WTC11 (cell line): ENCODE results near the gene GPC6. TPM values are rescaled to one million over a fixed set of nuclear protein-coding genes. Genes with fewer than 3 reads are reported as not detected.

Experiments used
- ATAC-seq: fragments of 200-7000 bp; cut with Tn5 transposase; 2 replicates; pipeline ENCODE4 v1.10.0; 2021; ENCODE audit warnings: mild to moderate bottlenecking, moderate library complexity
- CTCF ChIA-PET: fragments of 300-600 bp; sonication (Branson Sonifier 250); formaldehyde crosslinking; loops from one replicate; lab custom pipeline; 2021; ENCODE audit warnings: antibody characterized with exemption; lab: Charles Lee
- POLR2A ChIA-PET: fragments of 350-600 bp; sonication (Branson Sonifier 250); formaldehyde crosslinking; loops from one replicate; lab custom pipeline; 2021; ENCODE audit warnings: antibody characterized with exemption; lab: Charles Lee
- DNase-seq: peaks from one replicate; pipeline ENCODE4 v3.0.0; 2021; ENCODE audit warnings: low spot score
- H3K27ac Mint-ChIP-seq: 2 replicates; pipeline ENCODE4 v1.8.0; 2021; ENCODE audit warnings: mixed read lengths
- H3K27me3 Mint-ChIP-seq: 2 replicates; pipeline ENCODE4 v1.8.0; 2021; ENCODE audit warnings: low read depth, mild to moderate bottlenecking, moderate library complexity, mixed read lengths
- H3K36me3 Mint-ChIP-seq: 2 replicates; pipeline ENCODE4 v1.8.0; 2021; ENCODE audit warnings: mixed read lengths
- H3K4me1 Mint-ChIP-seq: 2 replicates; pipeline ENCODE4 v1.8.0; 2022; ENCODE audit warnings: mixed read lengths
- H3K4me3 Mint-ChIP-seq: 2 replicates; pipeline ENCODE4 v1.8.0; 2021; ENCODE audit warnings: mild to moderate bottlenecking, moderate library complexity, mixed read lengths
- H3K9me3 Mint-ChIP-seq: 2 replicates; pipeline ENCODE4 v1.8.0; 2021; ENCODE audit warnings: mixed read lengths
- ETV6 ChIP-seq: sonication (generic); formaldehyde crosslinking; IDR thresholded peaks from 2 replicates; pipeline ENCODE4 v1.8.1; 2022; ENCODE audit warnings: mild to moderate bottlenecking, missing genetic modification reagents
- FOXP1 ChIP-seq: sonication (generic); formaldehyde crosslinking; IDR thresholded peaks from 2 replicates; pipeline ENCODE4 v1.8.0; 2022; ENCODE audit warnings: missing genetic modification reagents, mild to moderate bottlenecking, moderate library complexity, borderline replicate concordance
- JAZF1 ChIP-seq: fragments of 250-450 bp; sonication (Bioruptor Pico); IDR thresholded peaks from 2 replicates; pipeline ENCODE4 v1.9.0; 2021; ENCODE audit warnings: moderate library complexity, mild to moderate bottlenecking, inconsistent platforms
- NFATC4 ChIP-seq: fragments of 250-450 bp; sonication (Bioruptor Pico); IDR thresholded peaks from 2 replicates; pipeline ENCODE4 v1.9.0; 2021; ENCODE audit warnings: mild to moderate bottlenecking
- NR1H2 ChIP-seq: sonication (generic); formaldehyde crosslinking; IDR thresholded peaks from 2 replicates; pipeline ENCODE4 v1.9.0; 2021; ENCODE audit warnings: mild to moderate bottlenecking, moderate library complexity, missing genetic modification reagents
- NR3C1 ChIP-seq: sonication (generic); formaldehyde crosslinking; conservative IDR thresholded peaks from 2 replicates; pipeline ENCODE4 v1.8.1; 2023; ENCODE audit warnings: low read depth, mild to moderate bottlenecking, missing genetic modification reagents
- PRRX2 ChIP-seq: fragments of 250-450 bp; sonication (Bioruptor Pico); IDR thresholded peaks from 2 replicates; pipeline ENCODE4 v1.8.0; 2021; ENCODE audit warnings: mild to moderate bottlenecking
- RELA ChIP-seq: sonication (generic); formaldehyde crosslinking; IDR thresholded peaks from 2 replicates; pipeline ENCODE4 v1.8.1; 2022; ENCODE audit warnings: missing genetic modification reagents, mild to moderate bottlenecking, borderline replicate concordance
- SMAD3 ChIP-seq: sonication (generic); formaldehyde crosslinking; IDR thresholded peaks from 2 replicates; pipeline ENCODE4 v1.8.0; 2022; ENCODE audit warnings: missing genetic modification reagents, mild to moderate bottlenecking, borderline replicate concordance
- SOX15 ChIP-seq: fragments of 250-450 bp; sonication (Bioruptor Pico); IDR thresholded peaks from 2 replicates; pipeline ENCODE4 v1.9.0; 2021; ENCODE audit warnings: mild to moderate bottlenecking
- TP53 ChIP-seq: sonication (generic); formaldehyde crosslinking; IDR thresholded peaks from 2 replicates; pipeline ENCODE4 v1.8.1; 2023; ENCODE audit warnings: mild to moderate bottlenecking, missing genetic modification reagents
- ZNF423 ChIP-seq: fragments of 250-450 bp; sonication (Bioruptor Pico); IDR thresholded peaks from 2 replicates; pipeline ENCODE4 v2.1.2; 2022; ENCODE audit warnings: mild to moderate bottlenecking, moderate library complexity
- total RNA-seq: library from RNA; stranded (reverse); gene quantifications from 3 replicates; pipeline ENCODE4 v1.2.3, GENCODE V29; 2021
- TF ChIP-seq, protein P1 (sequence below): fragments of 250-450 bp; sonication (Bioruptor Pico); IDR thresholded peaks from 2 replicates; pipeline ENCODE4 v1.9.0; 2021; ENCODE audit warnings: mild to moderate bottlenecking, borderline replicate concordance
- TF ChIP-seq, protein P2 (sequence below): sonication (generic); formaldehyde crosslinking; conservative IDR thresholded peaks from 2 replicates; pipeline ENCODE4 v1.8.1; 2022; ENCODE audit warnings: mild to moderate bottlenecking, missing genetic modification reagents
- TF ChIP-seq, protein P3 (sequence below): fragments of 250-450 bp; sonication (Bioruptor Pico); IDR thresholded peaks from 2 replicates; pipeline ENCODE4 v1.8.0; 2021; ENCODE audit warnings: mild to moderate bottlenecking
- TF ChIP-seq, protein P4 (sequence below): sonication (generic); formaldehyde crosslinking; IDR thresholded peaks from 2 replicates; pipeline ENCODE4 v1.8.1; 2023; ENCODE audit warnings: mild to moderate bottlenecking, missing genetic modification reagents, moderate library complexity
- TF ChIP-seq, protein P5 (sequence below): sonication (generic); formaldehyde crosslinking; IDR thresholded peaks from 2 replicates; pipeline ENCODE4 v1.8.1; 2023; ENCODE audit warnings: mild to moderate bottlenecking, missing genetic modification reagents
- TF ChIP-seq, protein P6 (sequence below): sonication (generic); formaldehyde crosslinking; IDR thresholded peaks from 2 replicates; pipeline ENCODE4 v1.8.1; 2022; ENCODE audit warnings: low read depth, mild to moderate bottlenecking, moderate library complexity, missing genetic modification reagents, borderline replicate concordance
- TF ChIP-seq, protein P7 (sequence below): sonication (generic); formaldehyde crosslinking; IDR thresholded peaks from 2 replicates; pipeline ENCODE4 v1.8.0; 2022; ENCODE audit warnings: mild to moderate bottlenecking, missing genetic modification reagents
- TF ChIP-seq, protein P8 (sequence below): fragments of 250-450 bp; sonication (Bioruptor Pico); IDR thresholded peaks from 2 replicates; pipeline ENCODE4 v2.1.2; 2022; ENCODE audit warnings: mild to moderate bottlenecking, moderate library complexity
- TF ChIP-seq, protein P9 (sequence below): sonication (generic); formaldehyde crosslinking; IDR thresholded peaks from 2 replicates; pipeline ENCODE4 v1.8.1; 2023; ENCODE audit warnings: mild to moderate bottlenecking, missing genetic modification reagents, borderline replicate concordance

The GPC6 gene
- total RNA-seq, 1 experiment from 2014 or later, result 19.5 TPM

DNA sequence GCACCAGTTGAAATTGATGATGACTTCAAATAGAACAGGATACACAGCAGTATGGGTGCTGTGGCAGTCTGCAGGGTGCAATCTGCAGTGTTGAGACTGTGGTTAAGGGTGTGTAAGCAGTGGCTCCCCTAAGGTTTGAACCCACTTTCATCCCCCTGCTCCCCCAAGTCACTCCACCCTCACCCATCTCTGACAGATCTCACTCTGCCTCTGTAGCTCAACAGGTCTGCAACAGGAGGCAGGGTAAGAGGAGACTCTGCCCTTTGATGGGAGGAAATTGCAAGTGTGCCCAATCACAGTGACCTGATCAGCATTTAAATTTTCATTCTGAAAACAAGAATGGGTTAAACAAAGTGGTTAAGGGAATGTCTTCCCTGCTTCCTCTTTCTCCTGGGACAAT is 1160.4 kb downstream of the GPC6 start (continued):
- TF ChIP-seq, protein P1, sequence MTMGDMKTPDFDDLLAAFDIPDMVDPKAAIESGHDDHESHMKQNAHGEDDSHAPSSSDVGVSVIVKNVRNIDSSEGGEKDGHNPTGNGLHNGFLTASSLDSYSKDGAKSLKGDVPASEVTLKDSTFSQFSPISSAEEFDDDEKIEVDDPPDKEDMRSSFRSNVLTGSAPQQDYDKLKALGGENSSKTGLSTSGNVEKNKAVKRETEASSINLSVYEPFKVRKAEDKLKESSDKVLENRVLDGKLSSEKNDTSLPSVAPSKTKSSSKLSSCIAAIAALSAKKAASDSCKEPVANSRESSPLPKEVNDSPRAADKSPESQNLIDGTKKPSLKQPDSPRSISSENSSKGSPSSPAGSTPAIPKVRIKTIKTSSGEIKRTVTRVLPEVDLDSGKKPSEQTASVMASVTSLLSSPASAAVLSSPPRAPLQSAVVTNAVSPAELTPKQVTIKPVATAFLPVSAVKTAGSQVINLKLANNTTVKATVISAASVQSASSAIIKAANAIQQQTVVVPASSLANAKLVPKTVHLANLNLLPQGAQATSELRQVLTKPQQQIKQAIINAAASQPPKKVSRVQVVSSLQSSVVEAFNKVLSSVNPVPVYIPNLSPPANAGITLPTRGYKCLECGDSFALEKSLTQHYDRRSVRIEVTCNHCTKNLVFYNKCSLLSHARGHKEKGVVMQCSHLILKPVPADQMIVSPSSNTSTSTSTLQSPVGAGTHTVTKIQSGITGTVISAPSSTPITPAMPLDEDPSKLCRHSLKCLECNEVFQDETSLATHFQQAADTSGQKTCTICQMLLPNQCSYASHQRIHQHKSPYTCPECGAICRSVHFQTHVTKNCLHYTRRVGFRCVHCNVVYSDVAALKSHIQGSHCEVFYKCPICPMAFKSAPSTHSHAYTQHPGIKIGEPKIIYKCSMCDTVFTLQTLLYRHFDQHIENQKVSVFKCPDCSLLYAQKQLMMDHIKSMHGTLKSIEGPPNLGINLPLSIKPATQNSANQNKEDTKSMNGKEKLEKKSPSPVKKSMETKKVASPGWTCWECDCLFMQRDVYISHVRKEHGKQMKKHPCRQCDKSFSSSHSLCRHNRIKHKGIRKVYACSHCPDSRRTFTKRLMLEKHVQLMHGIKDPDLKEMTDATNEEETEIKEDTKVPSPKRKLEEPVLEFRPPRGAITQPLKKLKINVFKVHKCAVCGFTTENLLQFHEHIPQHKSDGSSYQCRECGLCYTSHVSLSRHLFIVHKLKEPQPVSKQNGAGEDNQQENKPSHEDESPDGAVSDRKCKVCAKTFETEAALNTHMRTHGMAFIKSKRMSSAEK, result no peak
- TF ChIP-seq, protein P2, sequence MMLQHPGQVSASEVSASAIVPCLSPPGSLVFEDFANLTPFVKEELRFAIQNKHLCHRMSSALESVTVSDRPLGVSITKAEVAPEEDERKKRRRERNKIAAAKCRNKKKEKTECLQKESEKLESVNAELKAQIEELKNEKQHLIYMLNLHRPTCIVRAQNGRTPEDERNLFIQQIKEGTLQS (CRISPR knock-in tag), result no peak
- no peak for TF ChIP-seq SOX15 (CRISPR knock-in tag)
- TF ChIP-seq JAZF1 (CRISPR knock-in tag), result no peak
- TF ChIP-seq, protein P3, sequence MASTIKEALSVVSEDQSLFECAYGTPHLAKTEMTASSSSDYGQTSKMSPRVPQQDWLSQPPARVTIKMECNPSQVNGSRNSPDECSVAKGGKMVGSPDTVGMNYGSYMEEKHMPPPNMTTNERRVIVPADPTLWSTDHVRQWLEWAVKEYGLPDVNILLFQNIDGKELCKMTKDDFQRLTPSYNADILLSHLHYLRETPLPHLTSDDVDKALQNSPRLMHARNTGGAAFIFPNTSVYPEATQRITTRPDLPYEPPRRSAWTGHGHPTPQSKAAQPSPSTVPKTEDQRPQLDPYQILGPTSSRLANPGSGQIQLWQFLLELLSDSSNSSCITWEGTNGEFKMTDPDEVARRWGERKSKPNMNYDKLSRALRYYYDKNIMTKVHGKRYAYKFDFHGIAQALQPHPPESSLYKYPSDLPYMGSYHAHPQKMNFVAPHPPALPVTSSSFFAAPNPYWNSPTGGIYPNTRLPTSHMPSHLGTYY (CRISPR knock-in tag), result no peak
- TF ChIP-seq ZNF423 (CRISPR knock-in tag), result no peak
- no peak for TF ChIP-seq ETV6
- TF ChIP-seq, protein P4, sequence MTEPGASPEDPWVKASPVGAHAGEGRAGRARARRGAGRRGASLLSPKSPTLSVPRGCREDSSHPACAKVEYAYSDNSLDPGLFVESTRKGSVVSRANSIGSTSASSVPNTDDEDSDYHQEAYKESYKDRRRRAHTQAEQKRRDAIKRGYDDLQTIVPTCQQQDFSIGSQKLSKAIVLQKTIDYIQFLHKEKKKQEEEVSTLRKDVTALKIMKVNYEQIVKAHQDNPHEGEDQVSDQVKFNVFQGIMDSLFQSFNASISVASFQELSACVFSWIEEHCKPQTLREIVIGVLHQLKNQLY (CRISPR knock-in tag), result no peak

DNA sequence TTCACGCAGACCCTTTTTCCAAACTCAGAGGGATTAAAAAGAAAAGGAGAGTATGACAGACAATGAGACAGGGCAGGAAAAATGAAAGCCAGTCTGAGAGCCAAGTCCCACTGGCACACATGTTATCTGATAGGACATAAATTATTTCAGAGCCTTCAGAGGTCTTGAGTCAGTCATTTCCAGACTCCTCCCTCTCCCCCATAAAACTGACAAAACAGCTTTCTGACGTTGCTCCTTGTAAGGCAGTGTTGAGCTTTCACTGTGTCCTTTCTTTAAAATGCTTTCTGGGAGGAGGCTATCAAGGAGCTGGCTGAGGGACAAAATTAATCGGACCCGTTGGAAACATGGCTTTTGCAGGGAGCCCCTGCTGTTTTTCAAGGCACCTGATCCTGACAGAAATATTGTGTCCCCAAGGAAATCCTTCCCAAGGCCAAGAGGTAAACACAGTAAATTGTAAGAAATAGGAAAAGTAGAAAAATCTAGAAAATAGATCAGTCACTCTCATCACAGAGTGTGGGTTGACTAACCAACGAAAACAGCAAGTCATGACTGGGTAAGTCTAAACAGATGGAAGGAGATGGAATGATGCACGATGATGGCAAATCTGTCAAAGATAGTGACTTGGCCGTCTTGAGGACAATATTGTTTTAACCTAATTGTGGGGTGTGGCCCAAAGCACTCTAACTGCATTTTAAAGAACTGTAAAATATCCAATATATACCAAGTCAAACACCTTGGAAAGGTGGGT is 1163.2 kb downstream of the GPC6 start:
- Mint-ChIP-seq H3K36me3 (no peaks in the 10 kb centered on the region), H3K27me3 (no peaks in the 10 kb centered on the region), H3K27ac (no peak overlapping the region), H3K4me1 (peaks cover 12% of the 10 kb centered on the region), H3K9me3 (peaks cover 5% of the 10 kb centered on the region; the same call in 1 of the 2 replicates), H3K4me3 (no peak overlapping the region)
- DNase-seq (no peak), ATAC-seq (no peak)
- CTCF ChIA-PET, result interaction anchor here (1.1 to 1.7 kb wide), 2 partner anchors 27 to 228 kb away, joined by 3 to 4 read pairs; no protein-coding TSS in a partner anchor
- POLR2A ChIA-PET, result no interaction called here
- TF ChIP-seq, protein P5, sequence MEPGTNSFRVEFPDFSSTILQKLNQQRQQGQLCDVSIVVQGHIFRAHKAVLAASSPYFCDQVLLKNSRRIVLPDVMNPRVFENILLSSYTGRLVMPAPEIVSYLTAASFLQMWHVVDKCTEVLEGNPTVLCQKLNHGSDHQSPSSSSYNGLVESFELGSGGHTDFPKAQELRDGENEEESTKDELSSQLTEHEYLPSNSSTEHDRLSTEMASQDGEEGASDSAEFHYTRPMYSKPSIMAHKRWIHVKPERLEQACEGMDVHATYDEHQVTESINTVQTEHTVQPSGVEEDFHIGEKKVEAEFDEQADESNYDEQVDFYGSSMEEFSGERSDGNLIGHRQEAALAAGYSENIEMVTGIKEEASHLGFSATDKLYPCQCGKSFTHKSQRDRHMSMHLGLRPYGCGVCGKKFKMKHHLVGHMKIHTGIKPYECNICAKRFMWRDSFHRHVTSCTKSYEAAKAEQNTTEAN (CRISPR knock-in tag), result no peak
- TF ChIP-seq, protein P6, sequence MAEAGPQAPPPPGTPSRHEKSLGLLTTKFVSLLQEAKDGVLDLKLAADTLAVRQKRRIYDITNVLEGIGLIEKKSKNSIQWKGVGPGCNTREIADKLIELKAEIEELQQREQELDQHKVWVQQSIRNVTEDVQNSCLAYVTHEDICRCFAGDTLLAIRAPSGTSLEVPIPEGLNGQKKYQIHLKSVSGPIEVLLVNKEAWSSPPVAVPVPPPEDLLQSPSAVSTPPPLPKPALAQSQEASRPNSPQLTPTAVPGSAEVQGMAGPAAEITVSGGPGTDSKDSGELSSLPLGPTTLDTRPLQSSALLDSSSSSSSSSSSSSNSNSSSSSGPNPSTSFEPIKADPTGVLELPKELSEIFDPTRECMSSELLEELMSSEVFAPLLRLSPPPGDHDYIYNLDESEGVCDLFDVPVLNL (CRISPR knock-in tag), result no peak
- TF ChIP-seq NFATC4 (no peak), FOXP1 (CRISPR knock-in tag) (no peak), PRRX2 (no peak), SMAD3 (CRISPR knock-in tag) (no peak), NR3C1 (CRISPR knock-in tag) (no peak), RELA (CRISPR knock-in tag) (no peak), NR1H2 (no peak), TP53 (CRISPR knock-in tag) (no peak), JAZF1 (CRISPR knock-in tag) (no peak)
- TF ChIP-seq, protein P7, sequence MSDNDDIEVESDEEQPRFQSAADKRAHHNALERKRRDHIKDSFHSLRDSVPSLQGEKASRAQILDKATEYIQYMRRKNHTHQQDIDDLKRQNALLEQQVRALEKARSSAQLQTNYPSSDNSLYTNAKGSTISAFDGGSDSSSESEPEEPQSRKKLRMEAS (CRISPR knock-in tag), result no peak
- TF ChIP-seq, protein P8, sequence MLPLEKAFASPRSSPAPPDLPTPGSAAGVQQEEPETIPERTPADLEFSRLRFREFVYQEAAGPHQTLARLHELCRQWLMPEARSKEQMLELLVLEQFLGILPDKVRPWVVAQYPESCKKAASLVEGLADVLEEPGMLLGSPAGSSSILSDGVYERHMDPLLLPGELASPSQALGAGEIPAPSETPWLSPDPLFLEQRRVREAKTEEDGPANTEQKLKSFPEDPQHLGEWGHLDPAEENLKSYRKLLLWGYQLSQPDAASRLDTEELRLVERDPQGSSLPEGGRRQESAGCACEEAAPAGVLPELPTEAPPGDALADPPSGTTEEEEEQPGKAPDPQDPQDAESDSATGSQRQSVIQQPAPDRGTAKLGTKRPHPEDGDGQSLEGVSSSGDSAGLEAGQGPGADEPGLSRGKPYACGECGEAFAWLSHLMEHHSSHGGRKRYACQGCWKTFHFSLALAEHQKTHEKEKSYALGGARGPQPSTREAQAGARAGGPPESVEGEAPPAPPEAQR (CRISPR knock-in tag), result no peak
- TF ChIP-seq, protein P9, sequence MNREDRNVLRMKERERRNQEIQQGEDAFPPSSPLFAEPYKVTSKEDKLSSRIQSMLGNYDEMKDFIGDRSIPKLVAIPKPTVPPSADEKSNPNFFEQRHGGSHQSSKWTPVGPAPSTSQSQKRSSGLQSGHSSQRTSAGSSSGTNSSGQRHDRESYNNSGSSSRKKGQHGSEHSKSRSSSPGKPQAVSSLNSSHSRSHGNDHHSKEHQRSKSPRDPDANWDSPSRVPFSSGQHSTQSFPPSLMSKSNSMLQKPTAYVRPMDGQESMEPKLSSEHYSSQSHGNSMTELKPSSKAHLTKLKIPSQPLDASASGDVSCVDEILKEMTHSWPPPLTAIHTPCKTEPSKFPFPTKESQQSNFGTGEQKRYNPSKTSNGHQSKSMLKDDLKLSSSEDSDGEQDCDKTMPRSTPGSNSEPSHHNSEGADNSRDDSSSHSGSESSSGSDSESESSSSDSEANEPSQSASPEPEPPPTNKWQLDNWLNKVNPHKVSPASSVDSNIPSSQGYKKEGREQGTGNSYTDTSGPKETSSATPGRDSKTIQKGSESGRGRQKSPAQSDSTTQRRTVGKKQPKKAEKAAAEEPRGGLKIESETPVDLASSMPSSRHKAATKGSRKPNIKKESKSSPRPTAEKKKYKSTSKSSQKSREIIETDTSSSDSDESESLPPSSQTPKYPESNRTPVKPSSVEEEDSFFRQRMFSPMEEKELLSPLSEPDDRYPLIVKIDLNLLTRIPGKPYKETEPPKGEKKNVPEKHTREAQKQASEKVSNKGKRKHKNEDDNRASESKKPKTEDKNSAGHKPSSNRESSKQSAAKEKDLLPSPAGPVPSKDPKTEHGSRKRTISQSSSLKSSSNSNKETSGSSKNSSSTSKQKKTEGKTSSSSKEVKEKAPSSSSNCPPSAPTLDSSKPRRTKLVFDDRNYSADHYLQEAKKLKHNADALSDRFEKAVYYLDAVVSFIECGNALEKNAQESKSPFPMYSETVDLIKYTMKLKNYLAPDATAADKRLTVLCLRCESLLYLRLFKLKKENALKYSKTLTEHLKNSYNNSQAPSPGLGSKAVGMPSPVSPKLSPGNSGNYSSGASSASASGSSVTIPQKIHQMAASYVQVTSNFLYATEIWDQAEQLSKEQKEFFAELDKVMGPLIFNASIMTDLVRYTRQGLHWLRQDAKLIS (CRISPR knock-in tag), result no peak
